ENCODE measurements around the gene EPB41L3.
"Not testable (repeated sequence)": the region's sequence is repeated elsewhere in the genome, so short reads cannot be mapped to it uniquely, and the experiment has no call there.

The EPB41L3 gene

DNA sequence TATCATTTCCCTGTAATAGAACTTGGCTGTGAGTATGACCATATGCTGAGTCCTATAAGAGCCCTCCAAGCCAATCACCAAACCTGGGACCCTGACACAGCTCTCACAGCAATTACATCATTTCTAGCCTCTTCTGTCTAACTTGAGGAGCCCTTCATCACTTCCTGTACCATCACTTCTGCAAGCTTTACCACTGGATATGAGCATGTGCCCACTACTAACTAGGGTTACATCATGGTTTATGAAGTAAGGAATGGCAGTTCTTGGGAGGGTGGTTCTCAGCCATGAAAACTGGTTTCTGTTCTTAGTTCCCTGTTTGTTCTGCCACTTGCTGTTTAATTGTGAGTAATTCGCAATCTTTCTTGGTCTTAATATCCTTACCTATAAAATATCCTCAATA is 31.0 kb upstream of the EPB41L3 start:
- H3K27me3 ChIP-seq (ENCODE audit: insufficient read depth, low read length), result no peaks in the 10 kb centered on the region
- H2AFZ ChIP-seq (ENCODE audit: low read length), result no peak overlapping the region
- no peaks in the 10 kb centered on the region for H3K9me3 ChIP-seq (ENCODE audit: low read length)
- TF ChIP-seq EZH2 (IDR thresholded peaks at IDR 0.05; ENCODE audit: borderline replicate concordance, low read length), result no peak
- TF ChIP-seq, protein P1, sequence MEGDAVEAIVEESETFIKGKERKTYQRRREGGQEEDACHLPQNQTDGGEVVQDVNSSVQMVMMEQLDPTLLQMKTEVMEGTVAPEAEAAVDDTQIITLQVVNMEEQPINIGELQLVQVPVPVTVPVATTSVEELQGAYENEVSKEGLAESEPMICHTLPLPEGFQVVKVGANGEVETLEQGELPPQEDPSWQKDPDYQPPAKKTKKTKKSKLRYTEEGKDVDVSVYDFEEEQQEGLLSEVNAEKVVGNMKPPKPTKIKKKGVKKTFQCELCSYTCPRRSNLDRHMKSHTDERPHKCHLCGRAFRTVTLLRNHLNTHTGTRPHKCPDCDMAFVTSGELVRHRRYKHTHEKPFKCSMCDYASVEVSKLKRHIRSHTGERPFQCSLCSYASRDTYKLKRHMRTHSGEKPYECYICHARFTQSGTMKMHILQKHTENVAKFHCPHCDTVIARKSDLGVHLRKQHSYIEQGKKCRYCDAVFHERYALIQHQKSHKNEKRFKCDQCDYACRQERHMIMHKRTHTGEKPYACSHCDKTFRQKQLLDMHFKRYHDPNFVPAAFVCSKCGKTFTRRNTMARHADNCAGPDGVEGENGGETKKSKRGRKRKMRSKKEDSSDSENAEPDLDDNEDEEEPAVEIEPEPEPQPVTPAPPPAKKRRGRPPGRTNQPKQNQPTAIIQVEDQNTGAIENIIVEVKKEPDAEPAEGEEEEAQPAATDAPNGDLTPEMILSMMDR (IDR thresholded peaks at IDR 0.05; ENCODE audit: low read length), result no peak
- no peak overlapping the region for H3K4me3 ChIP-seq (ENCODE audit: low read depth, low read length, poor library complexity, severe bottlenecking)
- H3F3A ChIP-seq (ENCODE audit: insufficient read depth, low read length), result no peaks in the 10 kb centered on the region
- no peaks in the 10 kb centered on the region for H3K36me3 ChIP-seq (ENCODE audit: insufficient read depth, low read length)
- no peak overlapping the region for H3K4me2 ChIP-seq (ENCODE audit: low read length)
- no peaks in the 10 kb centered on the region for H3K79me2 ChIP-seq (ENCODE audit: insufficient read depth, low read length)
- no peaks in the 10 kb centered on the region for H3K4me1 ChIP-seq (ENCODE audit: insufficient read depth, low read length, severe bottlenecking)
- H3K27ac ChIP-seq (ENCODE audit: low read depth, low read length, poor library complexity, severe bottlenecking), result no peak overlapping the region
- H3K9ac ChIP-seq (ENCODE audit: low read length), result no peak overlapping the region
- H3K9me2 ChIP-seq (ENCODE audit: low read depth, low read length), result no peaks in the 10 kb centered on the region
- H4K20me1 ChIP-seq (ENCODE audit: insufficient read depth, low read length), result no peaks in the 10 kb centered on the region

DNA sequence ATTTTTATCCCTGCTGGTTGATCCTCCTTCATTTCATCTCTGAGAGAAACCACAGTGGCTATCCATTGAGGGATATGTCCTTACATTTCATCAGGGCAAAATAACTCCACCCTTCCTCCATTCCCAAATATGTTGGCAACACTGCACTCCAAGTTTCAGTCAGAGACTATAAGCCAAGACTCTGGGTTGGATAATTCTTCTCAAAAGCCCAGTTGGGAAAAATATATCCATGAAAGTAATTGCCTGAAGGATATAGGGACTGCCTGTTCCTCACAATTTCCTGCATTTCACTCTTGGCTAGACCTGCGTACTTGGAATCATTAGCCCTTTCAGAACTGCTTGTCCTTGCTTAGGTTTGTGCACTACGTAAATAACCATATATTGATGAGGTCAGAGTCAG is 27.9 kb upstream of the EPB41L3 start:
- no peaks in the 10 kb centered on the region for H3K36me3 ChIP-seq (ENCODE audit: insufficient read depth, low read length)
- H2AFZ ChIP-seq (ENCODE audit: low read length), result no peak overlapping the region
- H3K27me3 ChIP-seq (ENCODE audit: insufficient read depth, low read length), result no peaks in the 10 kb centered on the region

DNA sequence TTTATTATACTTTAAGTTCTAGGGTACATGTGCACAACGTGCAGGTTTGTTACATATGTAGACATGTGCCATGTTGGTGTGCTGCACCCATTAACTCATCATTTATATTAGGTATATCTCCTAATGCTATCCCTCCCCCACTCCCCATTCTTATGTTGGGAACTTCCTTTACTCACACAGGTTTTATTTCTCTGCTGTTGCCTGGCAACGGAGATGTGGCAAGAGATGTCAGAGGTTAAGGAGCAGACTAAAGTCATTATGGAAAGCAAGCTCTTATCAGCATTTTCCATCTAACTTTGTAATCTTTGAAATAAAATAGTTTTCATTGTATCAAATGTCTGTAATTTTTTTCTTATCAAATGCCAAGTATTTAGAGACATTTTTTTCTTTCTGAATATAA is 26.8 kb upstream of the EPB41L3 start:
- H3F3A ChIP-seq (ENCODE audit: insufficient read depth, low read length); H3K4me2 ChIP-seq (ENCODE audit: low read length); H2AFZ ChIP-seq (ENCODE audit: low read length); H3K36me3 ChIP-seq (ENCODE audit: insufficient read depth, low read length); H3K9ac ChIP-seq (ENCODE audit: low read length); H4K20me1 ChIP-seq (ENCODE audit: insufficient read depth, low read length); H3K9me3 ChIP-seq (ENCODE audit: low read length); H3K4me1 ChIP-seq (ENCODE audit: insufficient read depth, low read length, severe bottlenecking); H3K27ac ChIP-seq (ENCODE audit: low read depth, low read length, poor library complexity, severe bottlenecking); H3K79me2 ChIP-seq (ENCODE audit: insufficient read depth, low read length); H3K27me3 ChIP-seq (ENCODE audit: insufficient read depth, low read length); H3K4me3 ChIP-seq (ENCODE audit: low read depth, low read length, poor library complexity, severe bottlenecking); H3K9me2 ChIP-seq (ENCODE audit: low read depth, low read length): not testable (repeated sequence)

More for the DNA sequence above, 27.9 kb upstream of the EPB41L3 start:
- no peaks in the 10 kb centered on the region for H4K20me1 ChIP-seq (ENCODE audit: insufficient read depth, low read length)
- H3K4me2 ChIP-seq (ENCODE audit: low read length), result no peak overlapping the region
- H3F3A ChIP-seq (ENCODE audit: insufficient read depth, low read length), result no peaks in the 10 kb centered on the region
- no peaks in the 10 kb centered on the region for H3K4me1 ChIP-seq (ENCODE audit: insufficient read depth, low read length, severe bottlenecking)
- no peaks in the 10 kb centered on the region for H3K79me2 ChIP-seq (ENCODE audit: insufficient read depth, low read length)
- H3K9me3 ChIP-seq (ENCODE audit: low read length), result no peaks in the 10 kb centered on the region
- H3K4me3 ChIP-seq (ENCODE audit: low read depth, low read length, poor library complexity, severe bottlenecking), result no peak overlapping the region
- no peak for TF ChIP-seq EZH2 (IDR thresholded peaks at IDR 0.05; ENCODE audit: borderline replicate concordance, low read length)
- TF ChIP-seq, protein P1 (IDR thresholded peaks at IDR 0.05; ENCODE audit: low read length), result no peak
- no peak overlapping the region for H3K27ac ChIP-seq (ENCODE audit: low read depth, low read length, poor library complexity, severe bottlenecking)
- no peak overlapping the region for H3K9ac ChIP-seq (ENCODE audit: low read length)
- no peaks in the 10 kb centered on the region for H3K9me2 ChIP-seq (ENCODE audit: low read depth, low read length)

DNA sequence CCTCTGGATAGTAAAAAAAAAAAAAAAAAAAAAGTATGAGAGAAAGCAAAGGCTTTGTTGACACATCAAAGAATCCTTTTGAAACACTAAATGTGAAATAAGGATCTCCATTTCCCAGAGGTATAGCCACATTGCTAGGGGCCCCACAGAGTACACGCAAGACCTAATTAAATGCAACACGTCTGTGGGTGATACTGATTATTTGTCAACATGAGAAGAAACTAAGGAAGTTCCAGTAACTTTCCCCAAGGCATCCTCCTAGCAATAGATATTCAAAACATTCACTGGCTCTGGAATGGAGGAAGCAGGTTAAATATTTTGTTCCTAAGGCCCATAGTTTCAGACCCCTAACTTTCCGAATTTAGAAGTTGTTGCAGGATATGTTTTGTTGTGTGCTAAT is 24.6 kb upstream of the EPB41L3 start:
- Histone ChIP-seq H3K27me3 (ENCODE audit: insufficient read depth, low read length) (no peaks in the 10 kb centered on the region), H3K4me3 (ENCODE audit: low read depth, low read length, poor library complexity, severe bottlenecking) (no peak overlapping the region), H3K4me2 (ENCODE audit: low read length) (no peak overlapping the region), H3F3A (ENCODE audit: insufficient read depth, low read length) (no peaks in the 10 kb centered on the region), H3K36me3 (ENCODE audit: insufficient read depth, low read length) (no peaks in the 10 kb centered on the region), H3K4me1 (ENCODE audit: insufficient read depth, low read length, severe bottlenecking) (no peaks in the 10 kb centered on the region), H3K27ac (ENCODE audit: low read depth, low read length, poor library complexity, severe bottlenecking) (no peak overlapping the region), H3K79me2 (ENCODE audit: insufficient read depth, low read length) (no peaks in the 10 kb centered on the region), H2AFZ (ENCODE audit: low read length) (no peak overlapping the region), H3K9me3 (ENCODE audit: low read length) (no peaks in the 10 kb centered on the region), H3K9ac (ENCODE audit: low read length) (no peak overlapping the region), H4K20me1 (ENCODE audit: insufficient read depth, low read length) (no peaks in the 10 kb centered on the region), H3K9me2 (ENCODE audit: low read depth, low read length) (no peaks in the 10 kb centered on the region)
- TF ChIP-seq EZH2 (IDR thresholded peaks at IDR 0.05; ENCODE audit: borderline replicate concordance, low read length), result no peak
- TF ChIP-seq, protein P1 (IDR thresholded peaks at IDR 0.05; ENCODE audit: low read length), result no peak

All from OCI-LY1 (cell line).